Glutamatergic neuron (in vitro differentiated cells): Measurements from ENCODE around the gene HELLS. TPM values are rescaled to one million over a fixed set of nuclear protein-coding genes. Genes with fewer than 3 reads are reported as not detected.

Experiments used
- DNase-seq: peaks from one replicate; pipeline ENCODE4 v3.0.0; 2022
- H3K27ac Mint-ChIP-seq: one replicate; pipeline ENCODE4 v1.8.0; 2020; ENCODE audit warnings: mild to moderate bottlenecking, mixed read lengths, inconsistent platforms; ENCODE audit not compliant: unreplicated experiment
- H3K27me3 Mint-ChIP-seq: one replicate; pipeline ENCODE4 v1.8.0; 2020; ENCODE audit warnings: mild to moderate bottlenecking, moderate library complexity, mixed read lengths, inconsistent platforms; ENCODE audit not compliant: unreplicated experiment
- H3K36me3 Mint-ChIP-seq: one replicate; pipeline ENCODE4 v1.8.0; 2020; ENCODE audit warnings: mild to moderate bottlenecking, mixed read lengths, inconsistent platforms; ENCODE audit not compliant: unreplicated experiment
- H3K4me1 Mint-ChIP-seq: one replicate; pipeline ENCODE4 v1.8.0; 2020; ENCODE audit warnings: mild to moderate bottlenecking, low read depth, mixed read lengths, inconsistent platforms; ENCODE audit not compliant: unreplicated experiment
- H3K4me3 Mint-ChIP-seq: one replicate; pipeline ENCODE4 v1.8.0; 2020; ENCODE audit warnings: mild to moderate bottlenecking, mixed read lengths, inconsistent platforms; ENCODE audit not compliant: unreplicated experiment
- H3K9me3 Mint-ChIP-seq: one replicate; pipeline ENCODE4 v1.8.0; 2020; ENCODE audit warnings: mild to moderate bottlenecking, moderate library complexity, mixed read lengths, inconsistent platforms; ENCODE audit not compliant: unreplicated experiment
- total RNA-seq: library from RNA; stranded (reverse); fragmentation: NEBNext Ultra II Directional; extraction: Animal tissue kit (Norgen Biotek cat#: 25700); gene quantifications from one replicate; pipeline ENCODE4 v1.2.1, GENCODE V29; 2021; ENCODE audit not compliant: unreplicated experiment
- TF ChIP-seq, protein P1 (sequence below): fragments of 200-600 bp; sonication (generic); IDR thresholded peaks from one replicate; pipeline ENCODE4 v1.5.0; 2021; ENCODE audit not compliant: partially characterized antibody, unreplicated experiment

Gene HELLS
- total RNA-seq, 1 donor from 2014 or later = 26.4 TPM

DNA sequence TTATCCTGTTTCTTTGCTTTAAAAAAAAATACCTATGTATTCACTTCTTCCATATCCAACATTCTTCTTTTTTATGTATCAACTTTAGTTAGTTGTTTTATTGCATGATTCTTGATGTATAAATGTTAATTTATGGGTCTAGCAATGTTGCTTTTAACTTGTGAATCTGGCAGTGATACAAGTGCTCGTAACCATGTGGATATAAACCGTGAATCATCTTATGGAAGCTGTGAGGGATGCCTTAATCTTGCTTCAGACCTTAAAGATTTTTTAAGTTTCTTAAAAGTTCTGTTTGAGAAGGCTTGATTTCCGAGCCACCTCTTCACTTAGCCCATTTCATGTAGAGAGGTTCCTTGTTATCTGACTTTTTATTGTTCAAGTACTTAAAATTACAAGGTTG is 25.9 kb downstream of the HELLS start:
- no peaks in the 10 kb centered on the region for H3K9me3 Mint-ChIP-seq
- no peak for DNase-seq
- H3K27me3 Mint-ChIP-seq = no peaks in the 10 kb centered on the region
- H3K27ac Mint-ChIP-seq = no peak overlapping the region
- TF ChIP-seq, protein P1, sequence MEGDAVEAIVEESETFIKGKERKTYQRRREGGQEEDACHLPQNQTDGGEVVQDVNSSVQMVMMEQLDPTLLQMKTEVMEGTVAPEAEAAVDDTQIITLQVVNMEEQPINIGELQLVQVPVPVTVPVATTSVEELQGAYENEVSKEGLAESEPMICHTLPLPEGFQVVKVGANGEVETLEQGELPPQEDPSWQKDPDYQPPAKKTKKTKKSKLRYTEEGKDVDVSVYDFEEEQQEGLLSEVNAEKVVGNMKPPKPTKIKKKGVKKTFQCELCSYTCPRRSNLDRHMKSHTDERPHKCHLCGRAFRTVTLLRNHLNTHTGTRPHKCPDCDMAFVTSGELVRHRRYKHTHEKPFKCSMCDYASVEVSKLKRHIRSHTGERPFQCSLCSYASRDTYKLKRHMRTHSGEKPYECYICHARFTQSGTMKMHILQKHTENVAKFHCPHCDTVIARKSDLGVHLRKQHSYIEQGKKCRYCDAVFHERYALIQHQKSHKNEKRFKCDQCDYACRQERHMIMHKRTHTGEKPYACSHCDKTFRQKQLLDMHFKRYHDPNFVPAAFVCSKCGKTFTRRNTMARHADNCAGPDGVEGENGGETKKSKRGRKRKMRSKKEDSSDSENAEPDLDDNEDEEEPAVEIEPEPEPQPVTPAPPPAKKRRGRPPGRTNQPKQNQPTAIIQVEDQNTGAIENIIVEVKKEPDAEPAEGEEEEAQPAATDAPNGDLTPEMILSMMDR = no peak
- H3K36me3 Mint-ChIP-seq = no peaks in the 10 kb centered on the region
- no peak overlapping the region for H3K4me3 Mint-ChIP-seq
- H3K4me1 Mint-ChIP-seq = no peaks in the 10 kb centered on the region

DNA sequence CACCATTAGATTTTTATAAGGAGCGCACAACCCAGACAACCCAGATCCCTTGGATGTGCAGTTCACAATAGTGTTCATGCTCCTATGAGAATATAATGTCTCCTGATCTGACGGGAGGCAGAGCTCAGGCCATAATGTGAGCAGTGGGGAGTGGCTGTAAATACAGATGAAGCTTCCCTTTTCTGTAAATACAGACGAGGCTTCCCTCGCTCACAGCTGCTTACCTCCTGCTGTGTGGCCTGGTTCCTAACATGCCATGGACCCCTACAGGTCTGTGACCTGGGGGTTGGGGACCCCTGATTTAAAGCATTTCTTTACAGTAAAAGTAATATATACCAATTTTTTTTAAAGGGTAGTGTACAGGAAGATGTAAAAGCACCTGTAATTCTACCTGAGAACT is 33.2 kb downstream of the HELLS start:
- Mint-ChIP-seq H3K27me3 (no peaks in the 10 kb centered on the region), H3K36me3 (no peaks in the 10 kb centered on the region)
- no peak for DNase-seq

DNA sequence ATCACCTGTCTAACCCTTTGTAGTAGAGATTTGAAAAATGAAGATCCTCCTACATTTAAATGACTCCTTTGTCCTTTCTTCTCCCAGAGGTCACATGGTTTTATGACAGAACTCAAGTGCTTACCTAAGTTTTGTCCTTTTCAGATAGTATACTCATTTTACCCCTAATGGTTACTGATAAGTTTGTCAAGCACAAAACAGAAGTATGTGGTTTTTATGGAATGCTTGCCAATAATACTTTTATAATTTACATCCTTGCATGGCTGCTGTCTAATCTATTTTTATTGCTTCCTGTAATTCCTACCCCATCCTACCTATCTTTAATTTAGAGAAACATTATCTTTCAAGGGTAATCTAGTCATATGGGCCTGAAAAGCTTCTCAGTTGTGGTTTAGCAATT is 37.5 kb downstream of the HELLS start:
- no peak overlapping the region for H3K4me3 Mint-ChIP-seq
- H3K4me1 Mint-ChIP-seq = no peaks in the 10 kb centered on the region
- TF ChIP-seq, protein P1 = no peak
- H3K27ac Mint-ChIP-seq = no peak overlapping the region
- no peaks in the 10 kb centered on the region for H3K9me3 Mint-ChIP-seq
- no peak for DNase-seq
- no peaks in the 10 kb centered on the region for H3K36me3 Mint-ChIP-seq
- H3K27me3 Mint-ChIP-seq = no peaks in the 10 kb centered on the region

More for the DNA sequence above, 33.2 kb downstream of the HELLS start:
- H3K9me3 Mint-ChIP-seq = no peaks in the 10 kb centered on the region
- TF ChIP-seq, protein P1 = no peak
- H3K27ac Mint-ChIP-seq = no peak overlapping the region
- H3K4me1 Mint-ChIP-seq = no peaks in the 10 kb centered on the region
- H3K4me3 Mint-ChIP-seq = no peak overlapping the region

DNA sequence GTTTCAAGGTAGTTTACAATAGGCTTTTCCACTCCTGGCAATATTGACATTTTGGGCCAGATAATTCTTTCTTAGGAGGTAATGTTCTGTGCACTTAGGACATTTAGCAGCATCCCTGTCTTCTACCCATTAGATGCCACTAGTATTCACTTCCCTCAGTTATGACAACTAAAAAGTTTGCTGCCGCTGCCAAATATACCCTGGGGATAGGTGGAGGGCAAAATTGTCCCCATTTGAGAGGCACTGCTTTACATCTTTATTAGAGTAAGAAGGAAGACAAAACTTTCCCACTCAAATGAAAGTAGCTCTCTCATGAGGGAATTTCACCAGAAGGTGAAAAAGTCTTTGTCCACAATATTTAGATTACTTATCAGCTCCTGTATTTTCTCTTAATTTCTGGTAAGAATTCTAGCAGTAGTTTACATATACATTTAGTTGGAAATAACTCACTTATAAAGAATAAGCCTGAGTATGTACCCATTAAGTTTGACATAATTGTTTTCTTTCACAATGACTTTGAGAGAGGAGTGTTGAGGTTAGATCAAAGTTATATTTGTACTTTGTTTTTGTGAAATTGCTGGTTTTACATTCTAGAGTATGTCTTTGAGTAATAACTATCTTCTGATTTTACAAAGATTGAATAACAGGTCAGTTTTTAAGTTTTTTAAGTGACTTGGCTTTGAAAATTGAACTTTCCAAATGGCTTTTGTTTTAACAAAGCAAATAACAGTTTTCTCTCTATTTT is 46.0 kb downstream of the HELLS start:
- no peaks in the 10 kb centered on the region for H3K9me3 Mint-ChIP-seq
- DNase-seq = no peak
- H3K4me3 Mint-ChIP-seq = no peak overlapping the region
- H3K27me3 Mint-ChIP-seq = no peaks in the 10 kb centered on the region
- no peaks in the 10 kb centered on the region for H3K36me3 Mint-ChIP-seq
- TF ChIP-seq, protein P1 = no peak
- H3K4me1 Mint-ChIP-seq = no peaks in the 10 kb centered on the region
- no peak overlapping the region for H3K27ac Mint-ChIP-seq

DNA sequence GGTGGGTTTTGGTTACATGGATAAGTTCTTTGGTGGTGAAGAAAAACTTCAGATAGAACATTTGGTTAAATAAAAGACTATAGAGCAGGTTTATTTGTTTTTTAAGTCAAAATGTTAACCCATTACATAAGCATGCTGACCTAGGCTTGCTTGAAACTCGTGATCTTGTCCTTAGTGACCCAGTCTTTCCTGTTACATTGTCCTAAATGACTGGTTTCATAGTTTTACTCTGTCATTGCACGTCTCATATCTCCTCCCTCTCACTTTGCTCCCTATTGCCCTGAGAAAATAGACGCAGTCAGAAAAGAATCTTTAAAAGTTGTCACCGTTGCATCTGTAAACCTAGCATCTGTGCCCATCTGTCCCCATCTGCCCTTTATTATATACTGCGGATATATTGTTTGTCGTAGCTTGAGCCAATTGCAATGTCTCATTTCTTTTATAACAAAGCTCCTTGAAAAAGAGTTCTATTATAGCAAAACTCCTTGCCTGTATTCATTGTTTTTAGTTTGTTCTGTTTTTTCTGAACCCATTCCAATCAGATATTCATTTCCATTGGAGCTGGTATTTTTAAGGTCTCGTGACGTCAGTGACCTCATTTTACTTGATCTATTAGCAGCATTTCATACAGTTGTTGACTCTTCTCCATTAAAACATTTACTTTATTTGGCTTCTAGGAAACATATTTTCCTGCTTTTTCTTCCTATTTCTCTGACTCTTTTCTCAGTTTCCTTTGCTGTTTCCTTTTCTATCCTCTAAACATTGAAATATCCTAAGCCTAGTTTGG is 57.3 kb downstream of the HELLS start:
- TF ChIP-seq, protein P1 = no peak
- no peak for DNase-seq
- Mint-ChIP-seq H3K4me1 (peaks cover 5% of the 10 kb centered on the region), H3K4me3 (no peak overlapping the region), H3K27ac (no peak overlapping the region), H3K9me3 (no peaks in the 10 kb centered on the region), H3K36me3 (no peaks in the 10 kb centered on the region), H3K27me3 (no peaks in the 10 kb centered on the region)
